ENCODE data around the gene OST4. TPM values are rescaled to one million over a fixed set of nuclear protein-coding genes. Genes with fewer than 3 reads are reported as not detected.

OST4 gene
- total and polyA plus RNA-seq, 9 donors, result 201 to 588 (median 279) TPM

DNA sequence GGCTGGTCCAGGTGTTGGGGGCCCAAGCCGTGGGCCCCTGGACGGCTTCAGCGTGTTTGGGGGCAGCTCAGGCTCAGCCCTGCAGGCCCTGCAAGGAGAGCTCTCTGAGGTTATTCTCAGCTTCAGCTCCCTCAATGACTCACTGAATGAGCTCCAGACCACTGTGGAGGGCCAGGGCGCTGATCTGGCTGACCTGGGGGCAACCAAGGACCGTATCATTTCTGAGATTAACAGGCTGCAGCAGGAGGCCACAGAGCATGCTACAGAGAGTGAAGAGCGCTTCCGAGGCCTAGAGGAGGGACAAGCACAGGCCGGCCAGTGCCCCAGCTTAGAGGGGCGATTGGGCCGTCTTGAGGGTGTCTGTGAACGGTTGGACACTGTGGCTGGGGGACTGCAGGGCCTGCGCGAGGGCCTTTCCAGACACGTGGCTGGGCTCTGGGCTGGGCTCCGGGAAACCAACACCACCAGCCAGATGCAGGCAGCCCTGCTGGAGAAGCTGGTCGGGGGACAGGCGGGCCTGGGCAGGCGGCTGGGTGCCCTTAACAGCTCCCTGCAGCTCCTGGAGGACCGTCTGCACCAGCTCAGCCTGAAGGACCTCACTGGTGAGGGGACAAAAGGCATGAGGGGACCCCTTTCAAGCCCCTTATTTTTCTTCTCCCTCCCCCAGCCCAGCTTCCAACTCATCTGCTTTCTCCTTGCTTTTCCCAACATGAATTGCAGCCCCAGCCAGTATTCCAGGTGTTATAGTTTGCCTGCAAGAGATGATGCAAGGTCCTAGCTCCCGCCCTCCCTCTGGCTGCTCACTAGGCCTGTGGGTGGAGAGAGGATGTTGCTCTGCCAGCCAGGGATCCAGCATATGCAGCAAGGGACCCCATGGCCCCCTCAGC, 12.2 kb upstream of the OST4 start:
- intact Hi-C loops (cut with DNase I), result loop anchor here (10.0 kb wide), 2 partner anchors 49 to 109 kb away; partner anchors contain the start of genes MAPRE3 (in 2 of the 4) and TMEM214 (in 2 of the 4)
- Histone ChIP-seq H3K9me3 (no peaks in the 10 kb centered on the region), H3K36me3 (no peaks in the 10 kb centered on the region), H3K4me1 (ENCODE audit: insufficient read depth) (peaks cover 16% of the 10 kb centered on the region), H3K27me3 (no peaks in the 10 kb centered on the region), H3K27ac (no peak overlapping the region), H3K4me3 (no peak overlapping the region)
- peak in 1 of 5 donors; percentile 21 for DNase-seq
- WGBS, 3 donors, result 73 to 79% (median 76%) methylated on average over 20 of the region's 20 CpGs
- no peak for TF ChIP-seq EP300 (IDR thresholded peaks at IDR 0.05)
- no peak for TF ChIP-seq POLR2A (IDR thresholded peaks at IDR 0.05)
- TF ChIP-seq, protein P1, sequence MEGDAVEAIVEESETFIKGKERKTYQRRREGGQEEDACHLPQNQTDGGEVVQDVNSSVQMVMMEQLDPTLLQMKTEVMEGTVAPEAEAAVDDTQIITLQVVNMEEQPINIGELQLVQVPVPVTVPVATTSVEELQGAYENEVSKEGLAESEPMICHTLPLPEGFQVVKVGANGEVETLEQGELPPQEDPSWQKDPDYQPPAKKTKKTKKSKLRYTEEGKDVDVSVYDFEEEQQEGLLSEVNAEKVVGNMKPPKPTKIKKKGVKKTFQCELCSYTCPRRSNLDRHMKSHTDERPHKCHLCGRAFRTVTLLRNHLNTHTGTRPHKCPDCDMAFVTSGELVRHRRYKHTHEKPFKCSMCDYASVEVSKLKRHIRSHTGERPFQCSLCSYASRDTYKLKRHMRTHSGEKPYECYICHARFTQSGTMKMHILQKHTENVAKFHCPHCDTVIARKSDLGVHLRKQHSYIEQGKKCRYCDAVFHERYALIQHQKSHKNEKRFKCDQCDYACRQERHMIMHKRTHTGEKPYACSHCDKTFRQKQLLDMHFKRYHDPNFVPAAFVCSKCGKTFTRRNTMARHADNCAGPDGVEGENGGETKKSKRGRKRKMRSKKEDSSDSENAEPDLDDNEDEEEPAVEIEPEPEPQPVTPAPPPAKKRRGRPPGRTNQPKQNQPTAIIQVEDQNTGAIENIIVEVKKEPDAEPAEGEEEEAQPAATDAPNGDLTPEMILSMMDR (IDR thresholded peaks at IDR 0.05), result no peak

GRCh38 chr2:27082773-27083409, 11.4 kb upstream of the OST4 start:
- Histone ChIP-seq H3K9me3 (no peaks in the 10 kb centered on the region), H3K27ac (no peak overlapping the region), H3K4me1 (ENCODE audit: insufficient read depth) (peaks cover 16% of the 10 kb centered on the region), H3K27me3 (no peaks in the 10 kb centered on the region), H3K36me3 (no peaks in the 10 kb centered on the region), H3K4me3 (no peak overlapping the region)
- WGBS, 3 donors, result 63 to 68% (median 65%) methylated on average over 27 of the region's 27 CpGs
- peak in 2 of 5 donors; percentile 25 to 48 for DNase-seq
- intact Hi-C loops (cut with DNase I), result loop anchor here (10.0 kb wide), 2 partner anchors 48 to 108 kb away; partner anchors contain the start of genes MAPRE3 (in 2 of the 4) and TMEM214 (in 2 of the 4)
- TF ChIP-seq POLR2A (IDR thresholded peaks at IDR 0.05), result no peak
- TF ChIP-seq EP300 (IDR thresholded peaks at IDR 0.05), result no peak
- TF ChIP-seq, protein P1 (IDR thresholded peaks at IDR 0.05), result no peak

DNA sequence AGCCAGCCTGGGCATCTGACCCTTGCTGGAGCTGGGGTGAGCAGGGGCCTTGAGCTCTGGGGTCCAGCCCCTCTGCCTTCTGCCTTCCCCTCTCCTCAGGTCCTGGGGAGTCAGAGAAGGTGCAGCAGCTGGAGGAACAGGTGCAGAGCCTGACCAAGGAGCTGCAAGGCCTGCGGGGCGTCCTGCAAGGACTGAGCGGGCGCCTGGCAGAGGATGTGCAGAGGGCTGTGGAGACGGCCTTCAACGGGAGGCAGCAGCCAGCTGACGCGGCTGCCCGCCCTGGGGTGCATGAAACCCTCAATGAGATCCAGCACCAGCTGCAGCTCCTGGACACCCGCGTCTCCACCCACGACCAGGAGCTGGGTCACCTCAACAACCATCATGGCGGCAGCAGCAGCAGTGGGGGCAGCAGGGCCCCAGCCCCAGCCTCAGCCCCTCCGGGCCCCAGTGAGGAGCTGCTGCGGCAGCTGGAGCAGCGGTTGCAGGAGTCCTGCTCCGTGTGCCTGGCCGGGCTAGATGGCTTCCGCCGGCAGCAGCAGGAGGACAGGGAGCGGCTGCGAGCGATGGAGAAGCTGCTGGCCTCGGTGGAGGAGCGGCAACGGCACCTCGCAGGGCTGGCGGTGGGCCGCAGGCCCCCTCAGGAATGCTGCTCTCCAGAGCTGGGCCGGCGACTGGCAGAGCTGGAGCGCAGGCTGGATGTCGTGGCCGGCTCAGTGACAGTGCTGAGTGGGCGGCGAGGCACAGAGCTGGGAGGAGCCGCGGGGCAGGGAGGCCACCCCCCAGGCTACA, 10.7 kb upstream of the OST4 start:
- Histone ChIP-seq H3K36me3 (no peaks in the 10 kb centered on the region), H3K9me3 (no peaks in the 10 kb centered on the region), H3K4me3 (no peak overlapping the region), H3K27ac (no peak overlapping the region), H3K27me3 (no peaks in the 10 kb centered on the region), H3K4me1 (ENCODE audit: insufficient read depth) (peaks cover 16% of the 10 kb centered on the region)
- intact Hi-C loops (cut with DNase I), result loop anchor here (10.0 kb wide), 2 partner anchors 47 to 107 kb away; partner anchors contain the start of genes MAPRE3 (in 2 of the 4) and TMEM214 (in 2 of the 4)
- 56 to 74% (median 64%) methylated on average over 37 to 38 of the region's 38 CpGs for WGBS, 3 donors
- TF ChIP-seq POLR2A (IDR thresholded peaks at IDR 0.05) (no peak), EP300 (IDR thresholded peaks at IDR 0.05) (no peak)
- TF ChIP-seq, protein P1 (IDR thresholded peaks at IDR 0.05), result no peak
- peak in 1 of 5 donors; percentile 50 for DNase-seq

- no peak for TF ChIP-seq EP300 (IDR thresholded peaks at IDR 0.05)
- TF ChIP-seq POLR2A (IDR thresholded peaks at IDR 0.05), result no peak
- TF ChIP-seq, protein P1 (IDR thresholded peaks at IDR 0.05), result no peak
- intact Hi-C loops (cut with DNase I), result loop anchor here (10.0 kb wide), 2 partner anchors 46 to 106 kb away; partner anchors contain the start of genes MAPRE3 (in 2 of the 4) and TMEM214 (in 2 of the 4)
- WGBS, 3 donors, result 15 to 25% (median 23%) methylated on average over 13 to 14 of the region's 14 CpGs
- Histone ChIP-seq H3K9me3 (no peaks in the 10 kb centered on the region), H3K4me1 (ENCODE audit: insufficient read depth) (peaks cover 17% of the 10 kb centered on the region), H3K36me3 (no peaks in the 10 kb centered on the region), H3K27ac (peak overlapping the region; percentile 48 to 98), H3K4me3 (peak overlapping the region; percentile 59), H3K27me3 (no peaks in the 10 kb centered on the region)
- DNase-seq, result peak in 1 of 5 donors; percentile 50
Observed at GRCh38 chr2:27080603-27080936, 9.1 kb upstream of the OST4 start.
